GM19328 (cell line): Measurements from ENCODE around the gene CCDC146.
A peak's percentile ranks its signal among the peaks of the same experiment; 100 is the strongest.
"Not testable (repeated sequence)": the region's sequence is repeated elsewhere in the genome, so short reads cannot be mapped to it uniquely, and the experiment has no call there.

Experiments
- ATAC-seq: cut with Tn5 transposase; IDR thresholded peaks from one replicate; pipeline ENCODE4 v1.9.1; 2021; ENCODE audit warnings: mild to moderate bottlenecking, moderate library complexity; ENCODE audit not compliant: unreplicated experiment

CCDC146 gene, protein sequence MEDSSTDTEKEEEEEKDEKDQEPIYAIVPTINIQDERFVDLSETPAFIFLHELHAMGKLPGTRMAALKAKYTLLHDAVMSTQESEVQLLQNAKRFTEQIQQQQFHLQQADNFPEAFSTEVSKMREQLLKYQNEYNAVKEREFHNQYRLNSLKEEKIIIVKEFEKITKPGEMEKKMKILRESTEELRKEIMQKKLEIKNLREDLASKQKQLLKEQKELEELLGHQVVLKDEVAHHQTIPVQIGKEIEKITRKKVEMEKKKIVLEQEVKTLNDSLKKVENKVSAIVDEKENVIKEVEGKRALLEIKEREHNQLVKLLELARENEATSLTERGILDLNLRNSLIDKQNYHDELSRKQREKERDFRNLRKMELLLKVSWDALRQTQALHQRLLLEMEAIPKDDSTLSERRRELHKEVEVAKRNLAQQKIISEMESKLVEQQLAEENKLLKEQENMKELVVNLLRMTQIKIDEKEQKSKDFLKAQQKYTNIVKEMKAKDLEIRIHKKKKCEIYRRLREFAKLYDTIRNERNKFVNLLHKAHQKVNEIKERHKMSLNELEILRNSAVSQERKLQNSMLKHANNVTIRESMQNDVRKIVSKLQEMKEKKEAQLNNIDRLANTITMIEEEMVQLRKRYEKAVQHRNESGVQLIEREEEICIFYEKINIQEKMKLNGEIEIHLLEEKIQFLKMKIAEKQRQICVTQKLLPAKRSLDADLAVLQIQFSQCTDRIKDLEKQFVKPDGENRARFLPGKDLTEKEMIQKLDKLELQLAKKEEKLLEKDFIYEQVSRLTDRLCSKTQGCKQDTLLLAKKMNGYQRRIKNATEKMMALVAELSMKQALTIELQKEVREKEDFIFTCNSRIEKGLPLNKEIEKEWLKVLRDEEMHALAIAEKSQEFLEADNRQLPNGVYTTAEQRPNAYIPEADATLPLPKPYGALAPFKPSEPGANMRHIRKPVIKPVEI

DNA sequence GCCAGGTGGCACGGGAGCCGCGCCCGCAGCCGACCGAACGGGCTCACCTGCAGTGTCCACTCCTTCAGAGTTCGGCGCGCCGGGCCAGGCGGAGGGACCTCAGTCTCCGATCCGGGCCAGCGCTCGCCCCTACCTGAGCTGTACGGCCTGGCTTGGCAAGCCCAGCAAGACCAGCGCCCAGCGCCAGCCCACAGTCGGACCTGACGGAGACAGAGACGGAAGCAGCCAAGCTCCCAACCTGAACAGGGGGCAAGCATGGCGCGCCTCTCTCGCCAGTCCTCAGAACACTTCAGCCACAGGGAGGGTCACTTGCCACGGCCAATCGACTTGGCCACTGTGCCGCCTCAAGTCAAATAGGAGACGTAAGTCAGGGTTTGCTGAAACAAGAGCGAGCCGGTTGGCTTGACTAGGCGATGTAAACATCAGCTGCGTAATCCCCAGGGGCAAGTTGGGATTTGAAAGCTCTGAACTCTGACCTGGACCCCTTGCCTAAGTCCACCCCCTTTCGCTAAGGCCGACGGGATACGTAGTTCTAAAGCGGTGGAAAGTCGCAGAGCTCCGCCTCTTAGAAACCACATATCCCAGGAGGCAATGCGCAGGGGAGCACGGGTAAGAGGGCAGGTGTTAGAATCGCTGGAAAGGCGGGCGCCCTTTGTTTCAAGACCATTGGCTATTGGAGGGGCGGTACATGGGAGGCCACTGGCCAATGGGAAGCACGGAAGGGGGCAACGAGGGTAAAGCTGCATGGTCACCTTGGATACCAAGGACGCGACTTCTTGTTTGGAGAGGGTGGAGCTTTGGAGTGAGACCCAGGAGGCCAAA is at the start of gene CCDC146:
Gene CCDC146 (plus strand): TSS at position 756 of the 822 bp plus-strand sequence. CDS start 45,054 bp downstream, outside the sequence.
- ATAC-seq: peak; percentile 99

DNA sequence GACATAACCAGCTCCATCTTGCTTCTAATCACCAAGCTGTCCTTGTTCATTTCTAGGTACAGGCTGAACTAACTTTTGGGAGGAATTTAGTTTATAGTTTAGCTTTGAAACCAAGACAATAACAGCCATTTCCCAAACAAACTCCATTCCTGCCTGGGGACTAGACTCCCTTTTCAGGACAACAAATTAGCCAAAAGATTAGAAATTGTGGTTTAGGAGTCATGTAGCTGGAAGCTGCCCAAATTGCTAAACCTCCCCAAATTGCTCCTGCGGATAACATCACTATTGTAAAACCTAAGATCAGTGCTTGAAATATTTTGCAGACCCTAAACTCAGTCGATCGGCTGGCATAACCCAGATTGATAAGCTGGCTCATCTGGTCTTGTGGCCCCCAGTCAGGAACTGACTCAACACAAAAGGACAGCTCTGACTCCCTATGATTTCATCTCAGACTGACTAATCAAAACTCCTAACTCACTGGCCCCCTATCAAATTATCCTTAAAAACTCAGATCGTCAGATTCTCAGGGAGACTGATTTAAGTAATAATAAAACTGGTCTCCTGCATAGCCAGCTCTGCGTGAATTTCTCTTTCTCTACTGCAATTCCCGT is 47.5 kb upstream of the CCDC146 start:
- ATAC-seq: not testable (repeated sequence)

DNA sequence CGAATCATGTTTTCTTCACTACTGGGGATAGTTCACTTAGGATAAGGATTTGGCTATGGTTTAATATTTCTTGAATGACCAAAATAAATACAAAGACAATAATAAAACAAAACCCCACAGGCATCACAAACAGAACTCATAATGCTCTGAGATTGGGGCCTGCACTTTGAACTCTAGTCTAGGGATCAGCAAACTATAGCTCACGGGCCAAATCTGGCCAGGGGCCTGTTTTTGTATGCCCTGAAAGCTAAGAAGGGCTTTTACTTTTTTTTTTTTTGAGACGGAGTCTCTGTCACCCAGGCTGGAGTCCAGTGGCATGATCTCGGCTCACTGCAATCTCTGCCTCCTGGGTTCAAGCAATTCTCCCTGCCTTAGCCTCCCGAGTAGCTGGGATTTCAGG is 45.4 kb upstream of the CCDC146 start:
- not testable (repeated sequence) for ATAC-seq

DNA sequence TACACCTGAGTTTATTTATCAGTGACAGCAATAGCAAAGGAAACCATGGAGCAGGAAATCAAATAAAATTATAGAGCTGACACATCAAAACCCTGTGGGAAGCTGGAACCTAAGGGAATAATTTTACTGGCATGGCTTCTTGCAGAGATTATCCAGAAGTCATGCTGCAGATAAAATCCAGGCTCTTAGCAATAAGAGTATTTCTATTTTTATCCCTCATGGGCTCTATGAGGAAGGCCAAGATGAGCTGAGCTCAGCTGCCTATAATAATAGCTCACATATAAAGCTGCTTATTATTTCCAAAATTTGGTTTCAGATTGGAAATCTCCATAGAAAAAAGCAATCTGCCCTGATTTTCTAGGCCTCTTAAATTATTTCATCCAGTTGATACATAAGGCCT is 43.3 kb upstream of the CCDC146 start:
- ATAC-seq: not testable (repeated sequence)

DNA sequence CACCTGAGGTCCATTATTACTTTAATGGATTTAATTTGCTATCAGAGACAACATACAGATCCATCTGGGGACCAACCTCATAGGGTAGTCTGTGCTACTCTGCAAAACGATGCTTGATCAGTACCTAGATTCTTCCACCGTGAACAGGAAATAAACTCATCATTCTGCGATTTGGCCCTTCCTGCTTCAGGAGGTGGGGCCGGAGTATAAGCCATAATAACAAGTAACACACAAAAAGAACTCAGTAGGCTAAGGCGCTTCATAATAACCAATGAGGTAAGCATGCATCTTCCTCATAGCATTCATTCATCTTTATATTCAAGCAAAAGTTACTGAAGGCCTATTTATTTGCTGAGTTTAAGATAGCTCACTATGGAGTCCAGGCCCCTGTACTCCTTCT is 42.8 kb upstream of the CCDC146 start:
- not testable (repeated sequence) for ATAC-seq

DNA sequence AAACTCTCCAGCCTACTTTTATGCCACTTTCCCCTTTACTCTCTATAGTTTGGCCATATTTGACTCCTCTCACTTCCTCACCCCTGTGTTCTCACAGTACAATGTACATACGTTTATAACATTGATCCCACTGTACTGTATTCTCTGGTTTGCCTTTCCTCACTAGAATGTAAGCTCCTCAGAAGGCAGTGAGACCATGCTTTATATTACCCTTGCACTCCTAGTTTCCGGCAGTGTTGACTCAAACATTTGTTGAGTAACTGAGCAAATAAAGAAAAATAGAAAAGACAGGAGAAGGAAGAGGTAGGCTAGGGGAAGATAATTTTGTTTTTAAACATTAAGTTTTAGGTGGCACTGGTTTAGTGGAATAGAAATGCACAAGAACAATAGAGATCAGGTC is 42.2 kb upstream of the CCDC146 start:
- ATAC-seq: not testable (repeated sequence)

DNA sequence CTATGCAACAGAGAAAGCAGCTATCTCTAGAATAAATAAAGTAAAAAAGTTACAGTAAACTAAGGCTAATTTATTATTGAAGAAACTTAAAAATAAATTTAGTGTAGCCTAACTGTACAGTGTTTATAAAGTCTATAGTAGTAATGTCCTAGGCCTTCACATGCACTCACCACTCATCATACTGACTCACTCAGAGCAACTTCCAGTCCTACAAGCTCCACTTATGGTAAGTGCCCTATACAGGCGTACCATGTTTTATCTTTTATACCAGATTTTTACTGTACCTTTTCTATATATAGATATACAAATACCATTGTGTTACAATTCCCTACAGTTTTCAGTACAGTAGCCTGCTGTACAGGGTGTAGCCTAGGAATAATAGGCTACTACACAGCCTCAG is 40.2 kb upstream of the CCDC146 start:
- not testable (repeated sequence) for ATAC-seq

DNA sequence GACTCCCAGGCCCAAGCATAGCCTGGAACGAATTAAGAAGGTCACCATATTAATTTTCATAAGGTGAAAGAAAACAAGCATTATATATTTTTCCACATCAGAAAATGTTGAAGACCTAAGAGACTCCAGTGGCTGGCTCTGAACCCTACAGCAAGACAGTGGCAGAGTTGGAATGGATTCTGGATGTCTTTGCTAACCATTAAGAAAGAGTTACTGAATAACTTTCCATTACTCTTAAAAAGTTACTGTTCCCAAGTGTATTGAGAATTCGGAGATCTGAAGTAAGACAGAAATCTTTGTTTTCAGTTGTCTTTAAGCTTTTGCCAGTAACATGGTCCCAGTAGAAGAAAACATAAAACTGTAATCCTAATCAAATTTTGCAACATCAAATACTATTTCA is 30.1 kb upstream of the CCDC146 start:
- ATAC-seq: not testable (repeated sequence)

DNA sequence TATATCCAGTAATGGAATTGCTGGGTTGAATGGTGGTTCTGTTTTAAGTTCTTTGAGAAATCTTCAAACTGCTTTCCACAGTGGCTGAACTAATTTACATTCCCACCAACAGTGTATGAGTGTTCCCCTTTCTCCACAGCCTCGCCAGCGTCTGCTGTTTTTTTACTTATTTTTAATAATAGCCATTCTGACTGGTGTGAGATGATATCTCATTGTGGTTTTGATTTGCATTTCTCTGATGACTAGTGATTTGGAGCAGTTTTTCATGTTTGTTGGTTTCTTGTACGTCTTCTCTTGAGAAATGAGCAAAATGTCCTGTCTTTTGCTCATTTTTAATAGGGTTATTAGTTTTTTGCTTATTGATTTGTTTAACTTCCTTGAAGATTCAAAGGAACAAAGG is 21.9 kb upstream of the CCDC146 start:
- not testable (repeated sequence) for ATAC-seq

DNA sequence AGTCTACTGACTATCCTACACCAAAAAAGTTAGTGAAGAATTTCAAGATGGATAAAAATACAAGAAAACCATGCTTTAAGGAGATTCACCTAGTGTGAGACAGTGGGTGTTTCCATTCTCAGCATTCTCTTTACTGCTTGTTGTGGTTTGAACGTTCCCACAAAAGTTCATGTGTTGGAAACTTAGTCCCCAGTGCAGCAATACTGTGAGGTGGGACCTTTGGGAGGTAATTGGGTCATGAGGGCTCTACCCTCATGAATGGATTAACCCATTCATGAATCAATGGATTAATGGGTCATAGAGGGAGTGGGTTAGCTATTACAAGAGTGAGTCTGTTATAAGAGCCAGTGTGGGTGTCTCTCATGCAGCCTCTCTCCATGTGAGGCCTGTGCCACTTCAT is 21.2 kb upstream of the CCDC146 start:
- not testable (repeated sequence) for ATAC-seq

DNA sequence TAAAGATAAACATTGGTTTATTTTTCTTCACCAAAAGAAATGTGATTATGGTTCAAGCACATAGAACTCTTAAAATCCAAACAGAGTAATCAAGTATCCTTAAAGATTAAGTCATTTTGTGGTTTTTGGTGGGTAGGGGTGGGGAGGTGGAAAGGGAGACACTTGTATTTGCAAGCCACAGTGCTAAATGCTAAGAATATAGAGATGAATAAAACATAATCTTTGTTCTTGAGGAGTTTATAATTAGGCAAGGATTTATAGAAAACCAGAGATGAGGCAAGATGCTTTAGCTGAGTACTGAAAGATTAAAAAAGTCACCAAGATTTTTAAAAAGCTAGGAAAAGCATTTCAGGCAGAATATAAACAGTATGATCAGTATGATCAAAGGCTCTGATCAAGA is 19.7 kb upstream of the CCDC146 start:
- ATAC-seq: not testable (repeated sequence)

DNA sequence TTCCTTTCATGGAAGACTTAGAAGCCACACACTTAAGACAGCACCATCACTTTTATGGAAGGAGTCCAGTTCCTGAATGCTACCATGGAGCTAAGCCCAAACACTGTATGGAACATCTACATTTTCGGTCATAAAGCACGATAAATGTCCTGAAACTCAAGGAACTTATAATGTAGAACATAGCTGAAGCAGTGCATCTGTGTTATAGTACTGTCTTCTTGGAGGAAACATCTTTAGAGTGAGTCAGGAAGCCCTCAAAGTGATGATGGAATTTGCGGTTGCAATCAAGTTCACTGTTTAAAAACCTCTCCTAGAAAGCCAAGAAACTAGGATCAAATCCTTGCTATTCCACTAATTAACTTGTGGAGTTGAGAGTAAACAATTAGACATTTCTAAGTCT is 16.5 kb upstream of the CCDC146 start:
- ATAC-seq: not testable (repeated sequence)

DNA sequence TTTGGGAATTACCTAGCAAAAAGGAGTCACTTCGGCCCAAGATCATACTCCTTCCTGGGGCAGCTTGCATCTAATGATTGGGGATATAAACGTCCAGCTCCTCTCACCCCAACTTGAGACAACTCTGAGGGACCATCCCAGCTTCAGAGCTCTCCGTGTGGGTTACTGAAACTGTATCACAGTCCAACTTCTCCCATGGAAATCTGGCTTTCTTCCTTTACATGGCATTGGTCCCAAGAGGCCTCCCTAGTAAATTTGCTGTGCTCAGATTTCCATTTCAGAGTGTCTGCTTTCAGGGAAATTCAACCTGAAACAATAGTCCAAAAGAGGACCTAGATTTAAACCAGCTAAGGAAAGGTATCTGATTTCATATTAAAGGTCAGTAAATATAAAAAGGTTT is 14.8 kb upstream of the CCDC146 start:
- not testable (repeated sequence) for ATAC-seq

DNA sequence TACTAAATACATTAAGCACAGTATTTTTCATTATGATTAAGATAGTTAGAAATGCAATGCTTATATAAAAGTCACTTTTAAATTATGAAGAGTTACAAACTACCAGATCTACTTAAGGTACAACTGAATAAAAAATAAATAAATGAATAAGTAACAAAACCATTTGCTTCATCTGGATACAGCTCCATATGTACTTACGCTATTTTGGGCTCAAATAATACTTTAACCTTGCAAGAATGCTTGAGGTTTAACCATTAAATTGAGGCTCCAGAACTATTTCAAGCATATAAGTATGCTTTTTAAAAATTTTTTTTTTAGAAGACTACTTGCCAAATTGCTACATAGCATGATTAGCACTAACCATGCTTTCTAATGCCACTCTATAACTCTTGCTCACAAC is 14.1 kb upstream of the CCDC146 start:
- ATAC-seq: not testable (repeated sequence)

DNA sequence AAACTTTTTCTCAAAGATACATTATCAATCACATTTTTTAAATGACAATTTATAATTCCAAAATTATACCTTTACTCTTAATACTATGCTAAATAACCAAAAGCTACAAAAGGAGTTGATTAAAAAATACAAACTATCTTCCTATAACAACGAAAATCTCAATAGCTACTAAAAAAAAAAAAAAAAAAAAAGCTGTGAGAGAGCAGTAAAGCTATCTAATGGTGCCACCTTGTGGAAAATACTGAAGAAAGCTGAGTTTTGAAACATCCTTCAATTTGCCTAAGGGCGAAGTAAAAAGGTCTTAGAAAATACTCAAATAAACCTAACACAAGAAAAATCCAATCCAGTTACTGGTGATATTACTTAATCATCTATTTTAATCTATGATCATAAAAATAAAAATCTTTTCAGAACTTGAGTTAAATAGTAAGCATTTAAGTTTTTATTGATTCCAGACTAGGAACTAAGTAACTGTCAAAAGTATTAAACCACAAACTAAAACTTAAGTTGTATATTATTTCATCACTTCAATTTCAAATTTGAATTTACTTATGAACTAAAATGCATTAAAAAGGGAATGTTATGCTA is 9.6 kb upstream of the CCDC146 start:
- not testable (repeated sequence) for ATAC-seq

DNA sequence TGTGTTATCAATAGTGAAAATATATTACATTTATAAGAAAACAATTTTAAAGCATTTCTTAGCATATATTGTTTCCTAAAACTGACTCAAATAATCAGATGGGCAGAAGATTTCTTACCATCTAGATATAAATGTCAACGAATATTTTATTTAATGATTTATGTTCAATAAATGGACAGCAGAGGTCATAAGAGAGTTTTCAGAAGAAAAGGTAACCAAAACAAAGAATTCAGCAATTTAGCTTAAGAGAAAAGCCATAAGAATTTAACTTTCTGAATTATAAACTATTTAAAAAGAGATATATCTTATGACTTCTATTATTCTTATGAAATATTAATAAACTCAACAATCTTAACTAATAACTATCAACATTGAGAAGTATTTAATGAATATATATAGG is 3.1 kb downstream of the CCDC146 start:
- ATAC-seq: not testable (repeated sequence)

DNA sequence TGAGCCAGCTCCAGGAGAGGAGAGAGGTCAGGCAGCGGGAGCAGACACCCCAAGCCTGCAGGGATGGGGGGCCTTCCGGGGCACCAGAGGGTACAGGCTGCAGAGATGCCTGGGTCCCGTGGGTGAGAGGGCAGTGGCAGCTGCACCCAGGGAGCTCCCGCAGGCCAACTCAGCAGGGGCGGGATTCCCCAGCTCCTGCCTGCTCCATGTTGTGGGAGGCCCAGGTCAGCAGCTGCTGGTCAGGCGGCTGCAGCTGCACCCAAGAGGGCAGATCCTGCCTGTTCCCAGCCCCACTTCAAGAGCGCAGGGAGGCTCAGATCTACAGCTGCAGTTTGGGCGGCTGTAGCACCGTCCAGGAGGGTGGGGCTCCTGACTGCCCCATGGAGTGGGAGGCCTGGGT is 4.6 kb downstream of the CCDC146 start:
- not testable (repeated sequence) for ATAC-seq

DNA sequence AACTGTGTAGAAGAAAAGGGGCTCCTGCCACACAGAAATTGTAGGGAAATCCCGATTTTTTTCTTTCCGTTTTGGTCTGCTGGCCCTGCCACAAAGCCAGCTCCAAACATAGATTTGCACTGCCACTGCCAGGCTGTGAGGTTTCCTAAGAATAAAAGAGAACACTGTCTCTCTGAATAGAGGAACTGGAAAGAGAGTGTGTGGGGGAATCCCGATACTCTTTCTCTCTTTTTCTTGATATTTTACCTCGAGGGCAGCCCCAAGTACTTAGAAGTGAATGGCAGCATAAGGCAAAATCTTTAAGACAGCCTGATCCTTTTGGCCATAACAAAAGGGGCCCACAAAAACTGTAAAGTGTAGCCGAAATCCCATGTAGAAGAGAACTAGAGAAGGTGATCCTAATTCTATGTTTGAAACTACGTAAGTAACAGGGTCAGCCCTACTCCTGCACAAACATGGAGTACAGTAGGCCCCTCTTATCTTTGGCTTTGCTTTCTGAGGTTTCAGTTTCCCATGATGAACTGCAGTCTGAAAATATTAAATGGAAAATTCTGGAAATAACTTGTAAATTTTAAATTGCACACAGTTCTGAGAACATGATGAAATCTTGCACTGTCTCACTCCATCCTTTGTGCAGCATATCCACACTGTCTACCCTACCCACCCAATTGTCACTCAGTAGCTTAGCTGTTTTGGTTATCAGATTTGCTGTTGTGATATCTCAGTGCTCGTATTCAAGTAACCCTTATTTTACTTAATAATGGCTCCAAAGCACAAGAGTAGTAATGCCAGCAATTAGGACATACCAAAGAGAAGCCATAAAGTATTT is 6.4 kb downstream of the CCDC146 start:
- peak; percentile 59 for ATAC-seq

DNA sequence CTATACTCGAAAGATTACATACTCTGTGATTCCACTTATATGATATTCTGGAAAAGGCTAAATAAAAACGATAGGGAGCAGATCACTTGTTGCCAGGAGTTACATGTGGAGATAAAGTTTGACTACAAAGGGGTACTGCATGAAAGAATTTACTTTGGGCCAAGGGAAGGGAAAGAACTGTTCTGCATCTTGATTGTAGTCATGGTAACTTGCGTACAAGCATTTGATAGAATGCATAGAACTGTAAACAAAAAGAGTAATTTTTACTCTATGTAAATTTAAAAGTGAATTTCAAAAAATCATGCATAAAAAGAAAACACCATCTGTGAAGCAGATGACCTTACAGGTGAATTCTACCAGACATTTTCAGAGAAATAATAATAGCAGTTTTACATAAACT is 9.4 kb downstream of the CCDC146 start:
- not testable (repeated sequence) for ATAC-seq
